ENCODE measurements around the gene PLP2. TPM values are rescaled to one million over a fixed set of nuclear protein-coding genes. Genes with fewer than 3 reads are reported as not detected.
A peak's percentile ranks its signal among the peaks of the same experiment; 100 is the strongest.

PLP2 gene
- total and polyA plus RNA-seq, 2 donors from 2014 or later: 58.6 to 139 TPM

DNA sequence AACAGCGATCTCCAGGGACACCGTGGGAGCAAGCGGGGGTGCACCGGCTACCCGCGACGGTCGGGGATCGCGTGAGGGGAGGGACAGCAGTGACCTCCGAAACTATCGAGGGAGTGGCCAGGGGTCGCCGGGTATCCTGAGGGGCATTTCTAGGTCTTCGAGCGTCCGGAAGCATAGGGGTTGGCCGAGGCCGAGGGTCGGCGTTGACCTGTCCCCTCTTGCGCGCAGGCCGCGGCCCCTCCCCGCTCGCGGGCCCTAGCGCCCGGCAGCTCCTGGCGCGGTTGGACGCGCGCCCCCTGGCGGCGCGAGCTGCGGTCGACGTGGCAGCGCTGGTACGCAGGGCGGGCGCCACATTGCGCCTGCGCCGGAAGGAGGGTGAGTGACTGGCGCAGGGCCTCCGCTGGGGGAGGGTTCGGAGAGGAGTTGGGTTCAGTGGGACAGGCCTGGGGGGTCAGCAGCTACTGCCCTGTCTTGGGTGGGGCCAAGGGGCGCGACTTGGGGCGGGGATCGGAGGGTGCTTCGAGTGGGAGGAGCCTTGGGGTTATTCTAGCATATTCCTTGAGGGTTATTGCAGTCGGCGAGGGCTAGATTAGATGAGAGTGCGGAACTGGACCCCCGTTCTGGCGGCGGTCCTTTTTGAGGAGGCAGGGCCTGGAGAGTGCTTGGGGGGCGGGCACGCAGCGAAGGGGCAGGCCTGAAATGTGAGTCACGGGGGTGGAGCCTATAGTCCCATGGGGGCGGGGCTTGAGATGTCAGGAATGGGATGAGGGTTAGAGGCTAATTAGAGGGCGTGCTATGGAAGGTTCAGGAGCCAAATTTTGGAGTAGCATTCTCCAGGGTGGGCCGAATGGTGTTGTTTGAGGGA lies 7.9 kb upstream of the PLP2 start:
- peak overlapping the region; percentile 94 to 95 for H3K27ac ChIP-seq (ENCODE audit: low read depth in 2 of 2, low read length in 2 of 2)
- peak overlapping the region in 1 of 3 donors; percentile 73 for H3K9ac ChIP-seq (ENCODE audit: low read length in 3 of 3)
- H3K4me3 ChIP-seq (ENCODE audit: low read length in 3 of 3): peak overlapping the region in 2 of 3 donors; percentile 20 to 60
- H3K27me3 ChIP-seq (ENCODE audit: control insufficient read depth, insufficient read depth, low read length): no peaks in the 10 kb centered on the region
- intact Hi-C loops (cut with DNase I): no loop called here
- H3K9me3 ChIP-seq (ENCODE audit: control insufficient read depth in 2 of 3, insufficient read depth in 1 of 3, low read length in 3 of 3): no peaks in the 10 kb centered on the region
- no peak for FAIRE-seq
- peak; percentile 83 to 95 (median 92) for DNase-seq
- no peaks in the 10 kb centered on the region for H3K36me3 ChIP-seq (ENCODE audit: control insufficient read depth in 2 of 3, insufficient read depth in 3 of 3, low read length in 3 of 3)
- TF ChIP-seq CTCF (IDR thresholded peaks at IDR 0.05; ENCODE audit: borderline replicate concordance, extremely low read depth, insufficient read depth): peak; percentile 64
- no peaks in the 10 kb centered on the region for H3K4me1 ChIP-seq (ENCODE audit: control insufficient read depth in 2 of 3, insufficient read depth in 2 of 3, low read depth in 1 of 3, low read length in 3 of 3)

GRCh38 chrX:49164589-49165360 lies 6.9 kb upstream of the PLP2 start:
- no peak for TF ChIP-seq CTCF (IDR thresholded peaks at IDR 0.05; ENCODE audit: borderline replicate concordance, extremely low read depth, insufficient read depth)
- Histone ChIP-seq H3K27me3 (ENCODE audit: control insufficient read depth, insufficient read depth, low read length) (no peaks in the 10 kb centered on the region), H3K9me3 (ENCODE audit: control insufficient read depth in 2 of 3, insufficient read depth in 1 of 3, low read length in 3 of 3) (no peaks in the 10 kb centered on the region), H3K4me1 (ENCODE audit: control insufficient read depth in 2 of 3, insufficient read depth in 2 of 3, low read depth in 1 of 3, low read length in 3 of 3) (no peaks in the 10 kb centered on the region), H3K4me3 (ENCODE audit: low read length in 3 of 3) (no peak overlapping the region), H3K36me3 (ENCODE audit: control insufficient read depth in 2 of 3, insufficient read depth in 3 of 3, low read length in 3 of 3) (no peaks in the 10 kb centered on the region), H3K27ac (ENCODE audit: low read depth in 2 of 2, low read length in 2 of 2) (peak overlapping the region in 1 of 2 donors; percentile 95), H3K9ac (ENCODE audit: low read length in 3 of 3) (no peak overlapping the region)
- intact Hi-C loops (cut with DNase I): no loop called here
- DNase-seq: peak in 1 of 5 donors; percentile 40
- FAIRE-seq: no peak

DNA sequence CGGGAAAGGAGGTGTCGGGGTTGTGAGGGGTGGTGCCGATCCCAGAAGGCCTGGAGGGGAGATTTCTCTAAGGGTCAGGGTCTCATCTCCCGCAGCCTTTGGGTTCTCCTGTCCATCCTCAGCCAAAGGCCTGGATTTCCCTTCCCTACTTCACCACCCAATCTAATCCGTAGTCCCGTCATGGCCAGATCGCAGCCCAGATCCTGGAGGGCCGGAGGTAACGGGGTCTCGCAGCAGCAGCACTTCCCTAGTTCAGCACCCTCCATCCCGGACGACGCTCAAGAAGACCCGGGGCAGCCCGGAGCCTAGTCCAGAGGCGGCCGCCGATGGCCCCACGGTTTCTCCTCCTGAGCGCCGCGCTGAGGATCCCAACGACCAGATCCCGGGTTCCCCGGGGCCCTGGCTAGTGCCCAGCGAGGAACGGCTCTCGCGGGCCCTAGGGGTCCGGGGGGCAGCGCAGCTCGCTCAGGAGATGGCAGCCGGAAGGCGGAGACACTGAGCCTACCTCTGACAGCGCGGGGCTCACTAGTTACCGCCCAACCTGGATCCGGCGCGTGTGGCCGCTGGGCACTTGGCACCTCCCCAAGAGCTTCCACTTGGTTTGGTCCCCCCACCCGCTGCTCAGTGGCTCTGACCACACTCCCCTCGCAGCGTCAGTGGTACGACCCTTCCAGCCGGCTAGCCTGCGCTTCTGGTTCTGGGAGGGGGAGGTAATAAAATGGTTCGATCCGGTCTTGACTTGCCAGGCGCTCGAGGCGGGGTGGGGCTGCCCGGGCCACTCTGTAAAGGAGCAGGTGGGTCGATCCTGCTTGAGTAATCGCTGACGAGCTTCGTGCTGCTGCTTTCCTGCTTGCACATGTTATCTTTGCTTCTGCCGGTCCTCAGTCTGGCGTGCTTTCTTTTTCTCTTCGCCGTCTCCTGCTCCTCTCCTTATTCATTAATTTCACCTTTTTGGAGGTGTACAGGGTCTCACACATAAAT lies 5.5 kb upstream of the PLP2 start:
- peak overlapping the region in 1 of 3 donors; percentile 40 for H3K9ac ChIP-seq (ENCODE audit: low read length in 3 of 3)
- FAIRE-seq (no peak), DNase-seq (peak; percentile 90 to 95 (median 92))
- no peaks in the 10 kb centered on the region for H3K9me3 ChIP-seq (ENCODE audit: control insufficient read depth in 2 of 3, insufficient read depth in 1 of 3, low read length in 3 of 3)
- no peaks in the 10 kb centered on the region for H3K4me1 ChIP-seq (ENCODE audit: control insufficient read depth in 2 of 3, insufficient read depth in 2 of 3, low read depth in 1 of 3, low read length in 3 of 3)
- H3K27ac ChIP-seq (ENCODE audit: low read depth in 2 of 2, low read length in 2 of 2): peak overlapping the region; percentile 79 to 92
- H3K27me3 ChIP-seq (ENCODE audit: control insufficient read depth, insufficient read depth, low read length): no peaks in the 10 kb centered on the region
- TF ChIP-seq CTCF (IDR thresholded peaks at IDR 0.05; ENCODE audit: borderline replicate concordance, extremely low read depth, insufficient read depth): no peak
- intact Hi-C loops (cut with DNase I): no loop called here
- peak overlapping the region; percentile 39 to 57 (median 48) for H3K4me3 ChIP-seq (ENCODE audit: low read length in 3 of 3)
- H3K36me3 ChIP-seq (ENCODE audit: control insufficient read depth in 2 of 3, insufficient read depth in 3 of 3, low read length in 3 of 3): no peaks in the 10 kb centered on the region

Data from kidney (tissue), 14 donors.